Endothelial cell of umbilical vein (primary cell): ENCODE results near the gene CCR2. TPM values are rescaled to one million over a fixed set of nuclear protein-coding genes. Genes with fewer than 3 reads are reported as not detected.

Source experiments
- BruUV-seq: library from RNA; stranded (reverse); fragments of 400-500 nt; replicated peaks from 2 replicates; lab custom pipeline; 2021; lab: Mats Ljungman, UMichigan
- CTCF ChIA-PET: fragments of 300-600, 350-600 bp; sonication (Branson Sonifier 250); formaldehyde crosslinking; loops from one replicate; lab custom pipeline; 2021; ENCODE audit warnings: antibody characterized with exemption, inconsistent platforms; lab: Charles Lee
- POLR2A ChIA-PET: fragments of 300-600, 350-600 bp; sonication (Branson Sonifier 250); formaldehyde crosslinking; loops from one replicate; lab custom pipeline; 2021; ENCODE audit warnings: antibody characterized with exemption, inconsistent platforms; lab: Charles Lee
- DNase-seq: peaks from one replicate; pipeline ENCODE4 v3.0.0-alpha.2; 2011; ENCODE audit warnings: low read depth, low spot score
- FAIRE-seq: peaks from 2 replicates; lab custom pipeline; 2011; peaks lifted over from hg19 to GRCh38; lab: Jason Lieb, UNC
- H2AFZ ChIP-seq: 2 replicates; pipeline ENCODE4 v1.6.0; 2012; ENCODE audit warnings: low read depth, low read length, control low read depth, inconsistent platforms
- H3K27ac ChIP-seq: 2 replicates; pipeline ENCODE4 v1.5.1; 2011; ENCODE audit warnings: low read depth, mild to moderate bottlenecking, control low read depth, low read length, moderate library complexity; ENCODE audit not compliant: insufficient read depth
- H3K27me3 ChIP-seq, 2 experiments: 2 replicates each; pipeline versions ENCODE4 v1.6.0 to v1.6.1; 2011; ENCODE audit warnings: low read length in 2 of 2, mixed read lengths in 1 of 2; ENCODE audit not compliant: control insufficient read depth in 2 of 2, insufficient read depth in 2 of 2
- H3K36me3 ChIP-seq, 2 experiments: 2 replicates in 1 of 2; 3 replicates in 1 of 2; pipeline ENCODE4 v1.5.1; 2011; ENCODE audit warnings: low read length in 2 of 2, mild to moderate bottlenecking in 1 of 2, moderate library complexity in 1 of 2; ENCODE audit not compliant: control insufficient read depth in 2 of 2, insufficient read depth in 2 of 2; ENCODE audit errors: extremely low read depth in 1 of 2
- H3K4me1 ChIP-seq: 3 replicates; pipeline ENCODE4 v1.5.1; 2011; ENCODE audit warnings: mild to moderate bottlenecking, low read length; ENCODE audit not compliant: control insufficient read depth, insufficient read depth; ENCODE audit errors: extremely low read depth
- H3K4me2 ChIP-seq: 2 replicates; pipeline ENCODE4 v1.6.1; 2011; ENCODE audit warnings: low read length, control low read depth, mixed read lengths; ENCODE audit not compliant: insufficient read depth
- H3K4me3 ChIP-seq, 3 experiments: fragments of 200-600 bp in 1 of 3; sonication (generic), shearing (Covaris generic) in 1 of 3; replicated peaks in 1 of 3; 2 replicates each; pipeline ENCODE4 v1.5.1; 2011 to 2016; ENCODE audit warnings: control low read depth in 3 of 3, low read length in 3 of 3, mild to moderate bottlenecking in 2 of 3, inconsistent platforms in 1 of 3, low read depth in 1 of 3, moderate library complexity in 1 of 3; ENCODE audit not compliant: insufficient read depth in 1 of 3
- H3K79me2 ChIP-seq: 2 replicates; pipeline ENCODE4 v1.6.0; 2012; ENCODE audit warnings: low read length, inconsistent platforms; ENCODE audit not compliant: control insufficient read depth, insufficient read depth
- H3K9ac ChIP-seq: replicated peaks from 2 replicates; pipeline ENCODE3; 2011; ENCODE audit warnings: low read length, control low read depth; ENCODE audit not compliant: insufficient read depth; ENCODE audit errors: extremely low read depth
- H3K9me1 ChIP-seq: replicated peaks from 3 replicates; pipeline ENCODE4 v1.6.0; 2011; ENCODE audit warnings: mild to moderate bottlenecking, low read length; ENCODE audit not compliant: control insufficient read depth, insufficient read depth; ENCODE audit errors: extremely low read depth
- H3K9me3 ChIP-seq: replicated peaks from 2 replicates; pipeline ENCODE4 v1.5.1; 2012; ENCODE audit warnings: low read length, inconsistent platforms; ENCODE audit not compliant: control insufficient read depth, insufficient read depth
- H4K20me1 ChIP-seq: replicated peaks from 2 replicates; pipeline ENCODE3; 2011; ENCODE audit warnings: mild to moderate bottlenecking, low read length; ENCODE audit not compliant: control insufficient read depth, insufficient read depth; ENCODE audit errors: extremely low read depth
- CTCF ChIP-seq, 2 donors: IDR thresholded peaks; 1 replicate in 1 of 2; 2 replicates in 1 of 2; pipeline ENCODE4 v1.5.1; 2011; ENCODE audit warnings: low read length in 2 of 2, mild to moderate bottlenecking in 2 of 2, moderate library complexity in 2 of 2, control low read depth in 1 of 2, inconsistent platforms in 1 of 2, low read depth in 1 of 2; ENCODE audit not compliant: insufficient read depth in 1 of 2; ENCODE audit errors: extremely low read depth in 1 of 2
- EZH2 ChIP-seq: IDR thresholded peaks from 2 replicates; pipeline ENCODE4 v1.6.1; 2012; ENCODE audit warnings: borderline replicate concordance, low read depth, mild to moderate bottlenecking, moderate library complexity, low read length, inconsistent platforms; ENCODE audit not compliant: severe bottlenecking
- FOS ChIP-seq: IDR thresholded peaks from 2 replicates; pipeline ENCODE4 v1.6.1; 2011; ENCODE audit warnings: mild to moderate bottlenecking, low read length, moderate library complexity, borderline replicate concordance; ENCODE audit not compliant: insufficient read depth
- GATA2 ChIP-seq: IDR thresholded peaks from 2 replicates; pipeline ENCODE4 v1.7.0; 2011; ENCODE audit warnings: low read depth, mild to moderate bottlenecking, moderate library complexity, mixed read lengths, low read length; ENCODE audit not compliant: insufficient read length, insufficient read depth
- JUN ChIP-seq: IDR thresholded peaks from 2 replicates; pipeline ENCODE4 v1.6.1; 2011; ENCODE audit warnings: borderline replicate concordance, low read depth; ENCODE audit not compliant: insufficient read length, insufficient read depth
- MYC ChIP-seq: IDR thresholded peaks from one replicate; pipeline ENCODE4 v1.6.1; 2011; ENCODE audit warnings: mild to moderate bottlenecking, low read depth, low read length
- POLR2A ChIP-seq: IDR thresholded peaks from 2 replicates; pipeline ENCODE4 v1.6.1; 2012; ENCODE audit warnings: low read depth, mild to moderate bottlenecking, control low read depth, low read length
- POLR2AphosphoS5 ChIP-seq: IDR thresholded peaks from 2 replicates; pipeline ENCODE4 v1.6.1; 2012; ENCODE audit warnings: low read depth, mild to moderate bottlenecking, control low read depth, low read length, moderate library complexity; ENCODE audit not compliant: insufficient read depth
- dilution Hi-C: fragments of 300-500 bp; cut with MboI; formaldehyde crosslinking; loops from one replicate; pipeline ENCODE4 v1.15.0; 2019; ENCODE audit warnings: low sequenced_read_pairs; ENCODE audit not compliant: extremely low pct_ligation_motif_present
- intact Hi-C: fragments of 100-400 bp; cut with micrococcal nuclease; formaldehyde crosslinking; loops from one replicate; pipeline ENCODE4 v1.10.0; 2022
- polyA plus RNA-seq, 4 experiments: library from polyadenylated mRNA; depleted of rRNA in 3 of 4; stranded (reverse) in 3 of 4; unstranded in 1 of 4; fragments of >200 nt; gene quantifications; 2 replicates each; pipeline versions ENCODE4 v1.2.1 to v1.2.3, GENCODE V29; 2011 to 2012; ENCODE audit warnings: missing spikeins in 1 of 4
- total RNA-seq: library from RNA; stranded (reverse); gene quantifications from 2 replicates; pipeline ENCODE4 v1.2.3, GENCODE V29; 2021
- TF ChIP-seq, protein P1 (sequence below): IDR thresholded peaks from 2 replicates; pipeline ENCODE4 v1.6.1; 2011; ENCODE audit not compliant: insufficient read depth, insufficient read length

Gene CCR2
- total and polyA plus RNA-seq, 2 donors (not counting 3 experiments of a cell fraction or from before 2014, with no cell fraction given): not detected

GRCh38 chr3:46400846-46401245, 46.9 kb downstream of the CCR2 start:
- no peaks in the 10 kb centered on the region for H4K20me1 ChIP-seq
- TF ChIP-seq EZH2 (no peak), FOS (no peak), MYC (no peak), POLR2A (no peak), JUN (no peak), POLR2AphosphoS5 (no peak), GATA2 (no peak), CTCF (IDR thresholded peaks at IDR 0.05; ENCODE audit: extremely low read depth in 1 of 2, insufficient read depth in 1 of 2, low read depth in 1 of 2, low read length in 2 of 2) (no peak)
- TF ChIP-seq, protein P1, sequence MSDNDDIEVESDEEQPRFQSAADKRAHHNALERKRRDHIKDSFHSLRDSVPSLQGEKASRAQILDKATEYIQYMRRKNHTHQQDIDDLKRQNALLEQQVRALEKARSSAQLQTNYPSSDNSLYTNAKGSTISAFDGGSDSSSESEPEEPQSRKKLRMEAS: no peak
- dilution Hi-C loops: no loop called here
- POLR2A ChIA-PET: no interaction called here
- H3K27me3 ChIP-seq: no peaks in the 10 kb centered on the region
- no TSS peak for BruUV-seq
- H2AFZ ChIP-seq: no peak overlapping the region
- H3K9me3 ChIP-seq: no peaks in the 10 kb centered on the region
- H3K36me3 ChIP-seq: no peaks in the 10 kb centered on the region
- H3K27ac ChIP-seq: no peak overlapping the region
- CTCF ChIA-PET: interaction anchor here (1.3 to 3.8 kb wide), 2 partner anchors 23 to 26 kb away, joined by 7 to 13 read pairs; no protein-coding TSS in a partner anchor
- no peaks in the 10 kb centered on the region for H3K79me2 ChIP-seq
- no peaks in the 10 kb centered on the region for H3K9me1 ChIP-seq
- intact Hi-C loops: no loop called here
- no peak overlapping the region for H3K9ac ChIP-seq
- H3K4me3 ChIP-seq: no peak overlapping the region
- FAIRE-seq: no peak
- peaks cover 21% of the 10 kb centered on the region for H3K4me1 ChIP-seq
- H3K4me2 ChIP-seq: no peak overlapping the region
- no peak for DNase-seq
